Psoas muscle (tissue), 8 donors: ENCODE measurements around the gene GTF2H3. TPM values are rescaled to one million over a fixed set of nuclear protein-coding genes. Genes with fewer than 3 reads are reported as not detected.
A peak's percentile ranks its signal among the peaks of the same experiment; 100 is the strongest.

Experiments used
- ATAC-seq, 4 donors: fragments of 200-7000 bp; cut with Tn5 transposase; one replicate each; pipeline ENCODE4 v1.9.1; 2020; ENCODE audit warnings: moderate library complexity in 3 of 4, mild to moderate bottlenecking in 2 of 4
- DNase-seq, 2 donors: peaks; one replicate each; pipeline ENCODE4 v3.0.0-alpha.2; 2020
- H3K27ac ChIP-seq: fragments of 200-600 bp; one replicate; pipeline ENCODE4 v1.8.0; 2022
- H3K27me3 ChIP-seq, 3 donors: fragments of 200-600 bp in 1 of 3; one replicate each; pipeline versions ENCODE4 v1.6.1 to v1.8.0; 2013 to 2022; ENCODE audit warnings: low read length in 2 of 3, mild to moderate bottlenecking in 2 of 3, moderate library complexity in 1 of 3; ENCODE audit not compliant: insufficient read depth in 3 of 3
- H3K36me3 ChIP-seq, 2 donors: fragments of 200-600 bp in 1 of 2; one replicate each; pipeline versions ENCODE4 v1.6.1 to v1.8.0; 2013 to 2022; ENCODE audit warnings: low read depth in 1 of 2, mild to moderate bottlenecking in 1 of 2, moderate library complexity in 1 of 2; ENCODE audit not compliant: insufficient read depth in 1 of 2
- H3K4me1 ChIP-seq: fragments of 200-600 bp; one replicate; pipeline ENCODE4 v1.8.0; 2022
- H3K4me3 ChIP-seq: fragments of 200-600 bp; one replicate; pipeline ENCODE4 v1.8.0; 2022; ENCODE audit warnings: mild to moderate bottlenecking
- H3K9me3 ChIP-seq: fragments of 200-600 bp; one replicate; pipeline ENCODE4 v1.8.0; 2022
- WGBS, 3 donors: extraction: QIAGEN DNeasy Blood & Tissue Kit; methylation state at CpG; one replicate each; pipeline versions ENCODE4 v1.1.6 to v1.1.7; 2013; 5-methylcytosine and 5-hydroxymethylcytosine counted together
- intact Hi-C, 2 donors: fragments of 100-400 bp; cut with DNase I; formaldehyde crosslinking; loops; one replicate each; pipeline versions ENCODE4 v1.11.0 to v1.14.2; 2022
- polyA plus RNA-seq, 3 donors: library from polyadenylated mRNA; stranded (reverse); fragments of 200-250 nt; gene quantifications; one replicate each; pipeline ENCODE4 v1.2.3, GENCODE V29; 2013
- total RNA-seq, 4 donors: library from RNA; stranded (reverse); fragmentation: NEBNext Ultra II Directional in 2 of 4; extraction: Animal tissue kit (Norgen Biotek cat#: 25700) in 2 of 4; gene quantifications; one replicate each; pipeline versions ENCODE4 v1.2.1 to v1.2.4, GENCODE V29; 2021 to 2023
- TF ChIP-seq, protein P1 (sequence below): fragments of 200-600 bp; IDR thresholded peaks from one replicate; pipeline ENCODE4 v1.8.0; 2022; ENCODE audit warnings: antibody characterized with exemption
- donor health status: healthy with polysubstance abuse.
- donor health status: DM: no; HTN: no; CAD: no; lungs with moderate emphysema.
- donor health status: Bipolar disorder and iron deficiency.
- donor health status: healthy.
- donor health status: DM: yes; HTN: yes; CAD: no.
- donor health status: DM: no; HTN: no; CAD: no.
- donor health status: DM: no; HTN: no; CAD: no.
- donor health status: DM: yes; HTN: yes; CAD: no.

The GTF2H3 gene
- total and polyA plus RNA-seq, 7 donors, result 5.2 to 24.2 (median 15.7) TPM

GRCh38 chr12:123614531-123614930, 19.1 kb upstream of the GTF2H3 start:
- Histone ChIP-seq H3K27me3 (no peaks in the 10 kb centered on the region), H3K27ac (no peak overlapping the region), H3K4me3 (no peak overlapping the region), H3K36me3 (peaks cover 17 to 100% of the 10 kb centered on the region in 2 donors), H3K4me1 (no peaks in the 10 kb centered on the region), H3K9me3 (no peaks in the 10 kb centered on the region)
- DNase-seq (no peak), ATAC-seq (peak in 3 of 4 donors; percentile 45 to 55 (median 50))
- intact Hi-C loops, result no loop called here
- TF ChIP-seq, protein P1, sequence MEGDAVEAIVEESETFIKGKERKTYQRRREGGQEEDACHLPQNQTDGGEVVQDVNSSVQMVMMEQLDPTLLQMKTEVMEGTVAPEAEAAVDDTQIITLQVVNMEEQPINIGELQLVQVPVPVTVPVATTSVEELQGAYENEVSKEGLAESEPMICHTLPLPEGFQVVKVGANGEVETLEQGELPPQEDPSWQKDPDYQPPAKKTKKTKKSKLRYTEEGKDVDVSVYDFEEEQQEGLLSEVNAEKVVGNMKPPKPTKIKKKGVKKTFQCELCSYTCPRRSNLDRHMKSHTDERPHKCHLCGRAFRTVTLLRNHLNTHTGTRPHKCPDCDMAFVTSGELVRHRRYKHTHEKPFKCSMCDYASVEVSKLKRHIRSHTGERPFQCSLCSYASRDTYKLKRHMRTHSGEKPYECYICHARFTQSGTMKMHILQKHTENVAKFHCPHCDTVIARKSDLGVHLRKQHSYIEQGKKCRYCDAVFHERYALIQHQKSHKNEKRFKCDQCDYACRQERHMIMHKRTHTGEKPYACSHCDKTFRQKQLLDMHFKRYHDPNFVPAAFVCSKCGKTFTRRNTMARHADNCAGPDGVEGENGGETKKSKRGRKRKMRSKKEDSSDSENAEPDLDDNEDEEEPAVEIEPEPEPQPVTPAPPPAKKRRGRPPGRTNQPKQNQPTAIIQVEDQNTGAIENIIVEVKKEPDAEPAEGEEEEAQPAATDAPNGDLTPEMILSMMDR, result no peak
- 65 to 83% (median 70%) methylated on average over 4 of the region's 4 CpGs for WGBS, 3 donors

GRCh38 chr12:123617144-123617543, 16.5 kb upstream of the GTF2H3 start:
- no peaks in the 10 kb centered on the region for H3K27me3 ChIP-seq
- H3K4me1 ChIP-seq, result no peaks in the 10 kb centered on the region
- TF ChIP-seq, protein P1, result no peak
- ATAC-seq (no peak), DNase-seq (no peak)
- H3K4me3 ChIP-seq, result no peak overlapping the region
- no peaks in the 10 kb centered on the region for H3K9me3 ChIP-seq
- intact Hi-C loops, result no loop called here
- H3K27ac ChIP-seq, result no peak overlapping the region
- peaks cover 15 to 100% of the 10 kb centered on the region in 2 donors for H3K36me3 ChIP-seq
- WGBS, 3 donors, result 89 to 91% (median 91%) methylated on average over 3 of the region's 3 CpGs

- H3K27me3 ChIP-seq, result no peaks in the 10 kb centered on the region
- ATAC-seq, result no peak
- DNase-seq, result no peak
- H3K4me1 ChIP-seq, result no peaks in the 10 kb centered on the region
- H3K4me3 ChIP-seq, result no peak overlapping the region
- intact Hi-C loops, result no loop called here
- WGBS, 3 donors, result 84 to 88% (median 87%) methylated on average over 13 of the region's 13 CpGs
- TF ChIP-seq, protein P1, result no peak
- peaks cover 19 to 100% of the 10 kb centered on the region in 2 donors for H3K36me3 ChIP-seq
- H3K27ac ChIP-seq, result no peak overlapping the region
- no peaks in the 10 kb centered on the region for H3K9me3 ChIP-seq
These were observed 16.0 kb upstream of the GTF2H3 start for GRCh38 chr12:123617580-123617979.

DNA sequence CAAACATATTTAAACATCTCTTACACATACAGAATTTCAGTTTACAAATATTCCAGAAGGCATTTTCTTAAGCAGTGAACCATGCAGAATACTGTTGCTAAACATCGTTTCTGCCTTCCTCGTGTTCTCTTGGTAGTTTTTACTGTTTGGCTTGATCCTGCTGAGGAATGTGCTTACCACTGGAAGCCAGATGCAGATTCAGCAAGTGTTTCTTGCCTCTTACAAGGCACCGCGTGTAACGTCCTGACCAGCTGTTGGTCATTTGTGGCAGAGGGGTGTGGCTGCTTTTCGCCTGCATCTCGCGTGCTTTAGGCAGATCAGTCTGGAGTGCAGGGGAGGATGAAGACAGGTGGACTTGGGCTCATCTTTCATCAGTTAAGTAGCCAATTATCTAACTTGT, 12.5 kb upstream of the GTF2H3 start:
- WGBS, 3 donors, result 44 to 61% (median 51%) methylated on average over 8 of the region's 8 CpGs
- H3K36me3 ChIP-seq, result peaks cover 16 to 100% of the 10 kb centered on the region in 2 donors
- TF ChIP-seq, protein P1, result no peak
- no peak overlapping the region for H3K4me3 ChIP-seq
- no peak overlapping the region for H3K27ac ChIP-seq
- no peaks in the 10 kb centered on the region for H3K4me1 ChIP-seq
- H3K9me3 ChIP-seq, result no peaks in the 10 kb centered on the region
- no peak for ATAC-seq
- intact Hi-C loops, result loop anchor here in 1 of 2 donors (10.0 kb wide), 1 partner anchor 1106 kb away; no protein-coding TSS in a partner anchor
- DNase-seq, result no peak
- H3K27me3 ChIP-seq, result no peaks in the 10 kb centered on the region
